Keratinocyte (primary cell): ENCODE results near the gene ACD.

Source experiments
- CTCF ChIP-seq, 3 experiments: IDR thresholded peaks in 1 of 3; conservative IDR thresholded peaks in 1 of 3; optimal IDR thresholded peaks in 1 of 3; 2 replicates in 2 of 3; 3 replicates in 1 of 3; pipeline versions ENCODE3 to v1.5.1; 2011; ENCODE audit warnings: low read length in 3 of 3, mild to moderate bottlenecking in 3 of 3, moderate library complexity in 2 of 3, control low read depth in 1 of 3, inconsistent platforms in 1 of 3; ENCODE audit not compliant: insufficient read depth in 2 of 3; ENCODE audit errors: extremely low read depth in 1 of 3
- EZH2 ChIP-seq: IDR thresholded peaks from one replicate; pipeline ENCODE4 v1.6.1; 2012; ENCODE audit warnings: inconsistent platforms, mild to moderate bottlenecking, low read length, moderate library complexity

DNA sequence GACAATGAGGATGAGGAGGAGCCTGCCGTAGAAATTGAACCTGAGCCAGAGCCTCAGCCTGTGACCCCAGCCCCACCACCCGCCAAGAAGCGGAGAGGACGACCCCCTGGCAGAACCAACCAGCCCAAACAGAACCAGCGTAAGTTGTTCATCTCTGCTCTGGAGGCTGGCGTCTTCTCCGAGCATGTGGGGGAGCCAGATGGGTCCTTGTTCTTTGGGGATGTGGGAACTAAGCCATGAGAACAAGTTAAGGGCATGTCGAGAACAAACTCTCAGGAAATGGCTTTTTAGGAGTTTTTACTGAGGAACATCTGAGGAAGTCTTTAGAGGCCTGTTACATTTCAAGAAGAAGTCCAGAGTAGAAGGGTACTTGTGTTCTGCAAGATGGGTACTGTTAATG is 23.3 kb downstream of the ACD start:
- TF ChIP-seq CTCF (optimal IDR thresholded peaks at IDR 0.05 in 1 of 3, IDR thresholded peaks at IDR 0.05 in 1 of 3, conservative IDR thresholded peaks at IDR 0.05 in 1 of 3; ENCODE audit: extremely low read depth in 1 of 3, insufficient read depth in 2 of 3, low read length in 3 of 3) (no peak), EZH2 (no peak)
